ENCODE results near the gene MTR.

MTR gene

GRCh38 chr1:236913371-236914037 lies 118.4 kb downstream of the MTR start:
- no peak for DNase-seq

- DNase-seq, result no peak
Observed at GRCh38 chr1:236914375-236914774, 119.3 kb downstream of the MTR start.

- DNase-seq, result no peak
Observed at GRCh38 chr1:236916131-236916800, 121.2 kb downstream of the MTR start.

- DNase-seq, result no peak
Observed at GRCh38 chr1:236917448-236917847, 122.4 kb downstream of the MTR start.

- no peak for DNase-seq
Observed at GRCh38 chr1:236920286-236920894, 125.3 kb downstream of the MTR start.

- no peak for DNase-seq
Observed at GRCh38 chr1:236921610-236922009, 126.5 kb downstream of the MTR start.

- DNase-seq, result no peak
Observed at GRCh38 chr1:236922190-236922589, 127.1 kb downstream of the MTR start.

- no peak for DNase-seq
Observed at GRCh38 chr1:236925386-236925785, 130.3 kb downstream of the MTR start.

GRCh38 chr1:236930503-236930902 lies 135.4 kb downstream of the MTR start:
- DNase-seq, result no peak

GRCh38 chr1:236938760-236939159 lies 143.7 kb downstream of the MTR start:
- DNase-seq, result no peak

GRCh38 chr1:236942431-236942830 lies 147.3 kb downstream of the MTR start:
- no peak for DNase-seq

- no peak for DNase-seq
Observed at GRCh38 chr1:236944556-236944955, 149.5 kb downstream of the MTR start.

- no peak for DNase-seq
Observed at GRCh38 chr1:236945002-236945401, 149.9 kb downstream of the MTR start.

GRCh38 chr1:236947794-236948193 lies 152.7 kb downstream of the MTR start:
- no peak for DNase-seq

GRCh38 chr1:236948381-236948780 lies 153.3 kb downstream of the MTR start:
- no peak for DNase-seq

GRCh38 chr1:236948996-236949395 lies 153.9 kb downstream of the MTR start:
- no peak for DNase-seq

- DNase-seq, result no peak
Observed at GRCh38 chr1:236950365-236950764, 155.3 kb downstream of the MTR start.

- no peak for DNase-seq
Observed at GRCh38 chr1:236951672-236952071, 156.6 kb downstream of the MTR start.

- DNase-seq, result no peak
Observed at GRCh38 chr1:236952246-236953003, 157.3 kb downstream of the MTR start.

- DNase-seq, result no peak
Observed at GRCh38 chr1:236953151-236953700, 158.1 kb downstream of the MTR start.
